HCT116 (cell line): ENCODE measurements around the gene PLXNC1. TPM values are rescaled to one million over a fixed set of nuclear protein-coding genes. Genes with fewer than 3 reads are reported as not detected.

Experiments used
- ATAC-seq: fragments of 200-7000 bp; cut with Tn5 transposase; 2 replicates; pipeline ENCODE4 v1.9.1; 2020; ENCODE audit warnings: mild to moderate bottlenecking, moderate library complexity
- BruUV-seq: library from RNA; stranded (reverse); fragments of 400-500 nt; replicated peaks from 2 replicates; lab custom pipeline; 2021; lab: Mats Ljungman, UMichigan
- CTCF ChIA-PET: fragments of 300-600 bp; sonication (Branson Sonifier 250); formaldehyde crosslinking; loops from one replicate; lab custom pipeline; 2021; ENCODE audit warnings: antibody characterized with exemption; lab: Charles Lee
- POLR2A ChIA-PET: fragments of 300-600, 350-600 bp; sonication (Branson Sonifier 250); formaldehyde crosslinking; loops from one replicate; lab custom pipeline; 2021; ENCODE audit warnings: antibody characterized with exemption; lab: Charles Lee
- RAD21 ChIA-PET, 2 experiments: fragments of 300-600 bp; sonication (Branson Sonifier 250); formaldehyde crosslinking; loops; one replicate each; lab custom pipeline; 2023; ENCODE audit warnings: low total read pairs in 2 of 2; ENCODE audit not compliant: uncharacterized antibody in 2 of 2, unreplicated experiment in 2 of 2, low non-redundant PET in 1 of 2; lab: Charles Lee
- DNase-seq: peaks from one replicate; pipeline ENCODE4 v3.0.0-alpha.2; 2010; ENCODE audit warnings: low read depth, low spot score
- H2AFZ ChIP-seq: fragments of 200-600 bp; shearing (Covaris generic), sonication (generic); 2 replicates; pipeline ENCODE4 v1.6.1; 2017; ENCODE audit warnings: low read depth, mixed run types, mixed read lengths, antibody characterized with exemption, low read length; ENCODE audit not compliant: poor library complexity, severe bottlenecking
- H3K27ac ChIP-seq: 2 replicates; pipeline ENCODE4 v1.5.1; 2012; ENCODE audit warnings: low read depth, low read length
- H3K27me3 ChIP-seq: fragments of 200-600 bp; sonication (generic); 2 replicates; pipeline ENCODE4 v1.6.1; 2016; ENCODE audit warnings: mixed run types, low read length, mixed read lengths; ENCODE audit not compliant: insufficient read depth
- H3K36me3 ChIP-seq, 2 experiments: fragments of 200-500 bp in 1 of 2; fragments of 200-600 bp in 1 of 2; sonication (Bioruptor generic) in 1 of 2; sonication (generic) in 1 of 2; 2 replicates each; pipeline versions ENCODE4 v1.5.1 to v1.6.1; 2014 to 2016; ENCODE audit warnings: low read length in 2 of 2, inconsistent platforms in 1 of 2, mixed read lengths in 1 of 2, mixed run types in 1 of 2; ENCODE audit not compliant: insufficient read depth in 2 of 2, control insufficient read depth in 1 of 2
- H3K4me1 ChIP-seq, 2 experiments: fragments of 200-600 bp in 1 of 2; sonication (generic) in 1 of 2; 2 replicates each; pipeline versions ENCODE4 v1.5.1 to v1.6.1; 2012 to 2017; ENCODE audit warnings: low read length in 2 of 2, inconsistent platforms in 1 of 2, mild to moderate bottlenecking in 1 of 2, mixed read lengths in 1 of 2, mixed run types in 1 of 2, moderate library complexity in 1 of 2; ENCODE audit not compliant: insufficient read depth in 2 of 2, control insufficient read depth in 1 of 2
- H3K4me2 ChIP-seq: fragments of 200-600 bp; sonication (generic); 2 replicates; pipeline ENCODE4 v1.6.1; 2017; ENCODE audit warnings: mixed run types, low read length, mixed read lengths
- H3K4me3 ChIP-seq, 2 experiments: fragments of 200-600 bp in 1 of 2; sonication (generic) in 1 of 2; replicated peaks in 1 of 2; 2 replicates each; pipeline ENCODE4 v1.5.1; 2011 to 2016; ENCODE audit warnings: low read length in 2 of 2, control low read depth in 1 of 2, low read depth in 1 of 2, mild to moderate bottlenecking in 1 of 2, mixed read lengths in 1 of 2, mixed run types in 1 of 2
- H3K79me2 ChIP-seq: fragments of 200-600 bp; sonication (generic); 2 replicates; pipeline ENCODE4 v1.6.1; 2017; ENCODE audit warnings: mild to moderate bottlenecking, mixed run types, low read length, moderate library complexity, mixed read lengths; ENCODE audit not compliant: insufficient read depth
- H3K9ac ChIP-seq: fragments of 200-600 bp; sonication (generic); 2 replicates; pipeline ENCODE4 v1.6.1; 2016; ENCODE audit warnings: low read length, mixed read lengths
- H3K9me2 ChIP-seq: fragments of 200-600 bp; sonication (generic), shearing (Covaris generic); 2 replicates; pipeline ENCODE4 v1.6.1; 2017; ENCODE audit warnings: mixed run types, mild to moderate bottlenecking, moderate library complexity; ENCODE audit not compliant: insufficient read depth
- H3K9me3 ChIP-seq, 2 experiments: fragments of 200-500 bp in 1 of 2; fragments of 200-600 bp in 1 of 2; sonication (Bioruptor generic) in 1 of 2; sonication (generic) in 1 of 2; 2 replicates each; pipeline ENCODE4 v1.6.1; 2014 to 2017; ENCODE audit warnings: low read length in 2 of 2, mixed read lengths in 2 of 2, inconsistent platforms in 1 of 2, low read depth in 1 of 2, mild to moderate bottlenecking in 1 of 2, mixed run types in 1 of 2, moderate library complexity in 1 of 2; ENCODE audit not compliant: control insufficient read depth in 1 of 2, insufficient read depth in 1 of 2
- H4K20me1 ChIP-seq: fragments of 200-600 bp; sonication (generic), shearing (Covaris generic); 2 replicates; pipeline ENCODE4 v1.6.1; 2017; ENCODE audit warnings: mixed run types, mild to moderate bottlenecking, moderate library complexity; ENCODE audit not compliant: insufficient read depth
- ATF3 ChIP-seq: IDR thresholded peaks from 2 replicates; pipeline ENCODE4 v1.6.1; 2012
- FOSL1 ChIP-seq: IDR thresholded peaks from 2 replicates; pipeline ENCODE4 v1.6.1; 2012; ENCODE audit warnings: low read depth
- MAX ChIP-seq: IDR thresholded peaks from 2 replicates; pipeline ENCODE4 v1.6.1; 2012
- SIN3A ChIP-seq: IDR thresholded peaks from 2 replicates; pipeline ENCODE4 v1.6.1; 2012; ENCODE audit warnings: low read depth
- TCF7L2 ChIP-seq: IDR thresholded peaks from 2 replicates; pipeline ENCODE4 v1.7.0; 2011; ENCODE audit warnings: borderline replicate concordance, inconsistent platforms; ENCODE audit not compliant: insufficient read depth, insufficient read length; ENCODE audit errors: extremely low read depth
- ZBTB33 ChIP-seq: IDR thresholded peaks from 2 replicates; pipeline ENCODE4 v1.6.1; 2011; ENCODE audit warnings: mild to moderate bottlenecking, low read length, moderate library complexity; ENCODE audit not compliant: insufficient replicate concordance; ENCODE audit errors: extremely low read depth
- ZFX ChIP-seq: fragments of 450-650 bp; IDR thresholded peaks from 2 replicates; pipeline ENCODE4 v1.6.1; 2017
- intact Hi-C: fragments of 100-400 bp; cut with micrococcal nuclease; formaldehyde crosslinking; loops from 2 replicates; pipeline ENCODE4 v1.10.0; 2022
- total RNA-seq: library from RNA; stranded (reverse); gene quantifications from one replicate; pipeline ENCODE4 v1.2.1, GENCODE V29; 2021; ENCODE audit not compliant: unreplicated experiment

PLXNC1 gene
- total RNA-seq, 1 experiment from 2014 or later: 0.25 TPM

- Histone ChIP-seq H3K4me2 (no peak overlapping the region), H4K20me1 (no peaks in the 10 kb centered on the region)
- TF ChIP-seq ZFX: no peak
- TF ChIP-seq FOSL1: no peak
- TF ChIP-seq MAX: no peak
- TF ChIP-seq SIN3A: no peak
- TF ChIP-seq ZBTB33: no peak
- no peak for TF ChIP-seq ATF3
- TF ChIP-seq TCF7L2: no peak
- TF ChIP-seq, all 23 proteins: peak for 0
- no peak overlapping the region for H3K4me3 ChIP-seq
- no peaks in the 10 kb centered on the region for H3K9me3 ChIP-seq
- H3K36me3 ChIP-seq: no peaks in the 10 kb centered on the region
- no peaks in the 10 kb centered on the region for H3K79me2 ChIP-seq
- intact Hi-C loops: no loop called here
- CTCF ChIA-PET: interaction anchor here (0.8 to 1.6 kb wide), 3 partner anchors 12 to 391 kb away, joined by 4 to 8 read pairs (median 4); no protein-coding TSS in a partner anchor
- no peak overlapping the region for H3K9ac ChIP-seq
- no peak overlapping the region for H2AFZ ChIP-seq
- DNase-seq: no peak
- no peaks in the 10 kb centered on the region for H3K4me1 ChIP-seq
- ATAC-seq: no peak
- no peaks in the 10 kb centered on the region for H3K27me3 ChIP-seq
- no TSS peak for BruUV-seq
- RAD21 ChIA-PET: interaction anchor here in 1 of 2 experiments (0.6 kb wide), 1 partner anchor 1852 kb away, joined by 4 read pairs; no protein-coding TSS in a partner anchor
- H3K27ac ChIP-seq: no peak overlapping the region
- POLR2A ChIA-PET: no interaction called here
- no peaks in the 10 kb centered on the region for H3K9me2 ChIP-seq
Observed at GRCh38 chr12:94146166-94146936, 2.0 kb upstream of the PLXNC1 start.
